GM18858 (cell line): Measurements from ENCODE around the gene FAM221B.

Experiments
- ATAC-seq: cut with Tn5 transposase; IDR thresholded peaks from one replicate; pipeline ENCODE4 v1.9.1; 2021; ENCODE audit not compliant: unreplicated experiment

Gene FAM221B

GRCh38 chr9:35828716-35829083 is at the start of gene FAM221B:
Gene FAM221B (minus strand): TSS chr9:35828732. CDS start chr9:35826161, 2,571 bp downstream.
- no peak for ATAC-seq

GRCh38 chr9:35872505-35872904 is 44.0 kb upstream of the FAM221B start:
- ATAC-seq = no peak

GRCh38 chr9:35871545-35871944 is 43.0 kb upstream of the FAM221B start:
- ATAC-seq = no peak

- ATAC-seq = no peak
These were observed 41.9 kb upstream of the FAM221B start, which contains the start of gene OR13J1 for GRCh38 chr9:35870351-35870923. Gene OR13J1 (minus strand): TSS chr9:35870401. CDS start chr9:35870401, 0 bp downstream.

GRCh38 chr9:35869621-35870216 is 41.2 kb upstream of the FAM221B start:
- no peak for ATAC-seq

GRCh38 chr9:35868933-35869332 is 40.4 kb upstream of the FAM221B start:
- ATAC-seq = no peak

- no peak for ATAC-seq
These were observed 39.0 kb upstream of the FAM221B start for GRCh38 chr9:35867538-35867937.

- ATAC-seq = no peak
These were observed 36.2 kb upstream of the FAM221B start for GRCh38 chr9:35864695-35865255.

- ATAC-seq = no peak
These were observed 35.1 kb upstream of the FAM221B start for GRCh38 chr9:35863583-35863982.

- no peak for ATAC-seq
These were observed 33.8 kb upstream of the FAM221B start for GRCh38 chr9:35862328-35862727.

GRCh38 chr9:35861161-35861897 is 32.8 kb upstream of the FAM221B start:
- ATAC-seq = no peak

- no peak for ATAC-seq
These were observed 31.4 kb upstream of the FAM221B start for GRCh38 chr9:35859990-35860339.

GRCh38 chr9:35859310-35859989 is 30.9 kb upstream of the FAM221B start:
- no peak for ATAC-seq

GRCh38 chr9:35858458-35858857 is 29.9 kb upstream of the FAM221B start:
- ATAC-seq = no peak

- ATAC-seq = no peak
These were observed 28.4 kb upstream of the FAM221B start for GRCh38 chr9:35856882-35857281.

GRCh38 chr9:35856206-35856605 is 27.7 kb upstream of the FAM221B start:
- ATAC-seq = no peak

GRCh38 chr9:35854091-35854762 is 25.7 kb upstream of the FAM221B start:
- no peak for ATAC-seq

- ATAC-seq = no peak
These were observed 24.6 kb upstream of the FAM221B start for GRCh38 chr9:35852876-35853865.

- ATAC-seq = no peak
These were observed 23.8 kb upstream of the FAM221B start for GRCh38 chr9:35852267-35852815.
